ENCODE measurements around the gene NLGN1. TPM values are rescaled to one million over a fixed set of nuclear protein-coding genes. Genes with fewer than 3 reads are reported as not detected.
A peak's percentile ranks its signal among the peaks of the same experiment; 100 is the strongest.

NLGN1 gene
- total and polyA plus RNA-seq, 2 of the 13 experiments (the other 11 are each of a cell fraction or from before 2014, with no cell fraction given): not detected

GRCh38 chr3:174153871-174154270 is 756.3 kb downstream of the NLGN1 start (continued):
- TF ChIP-seq BATF2 (CRISPR knock-in tag; IDR thresholded peaks at IDR 0.05) (no peak), ZNF124 (CRISPR knock-in tag; IDR thresholded peaks at IDR 0.05) (no peak), ELK4 (CRISPR knock-in tag; IDR thresholded peaks at IDR 0.05; ENCODE audit: borderline replicate concordance) (no peak), ZNF614 (CRISPR knock-in tag; IDR thresholded peaks at IDR 0.05; ENCODE audit: borderline replicate concordance) (no peak), ARID5B (CRISPR knock-in tag; IDR thresholded peaks at IDR 0.05) (no peak)

GRCh38 chr3:174156200-174156599 is 758.7 kb downstream of the NLGN1 start:
- intact Hi-C loops (cut with micrococcal nuclease; ENCODE audit: unreplicated experiment): no loop called here
- Histone ChIP-seq H3K27me3 (ENCODE audit: control insufficient read depth in 1 of 2, insufficient read depth in 2 of 2, low read length in 2 of 2) (no peaks in the 10 kb centered on the region), H3K9me3 (ENCODE audit: low read length) (no peaks in the 10 kb centered on the region), H3K4me3 (replicated peaks in 1 of 3; ENCODE audit: insufficient read depth in 1 of 3, low read depth in 2 of 3, low read length in 3 of 3) (no peak overlapping the region), H3K4me1 (ENCODE audit: insufficient read depth, low read length) (no peaks in the 10 kb centered on the region), H3K27ac (ENCODE audit: extremely low read length, insufficient read depth, low read length) (no peak overlapping the region), H3K4me2 (ENCODE audit: low read depth, low read length) (0 out of 2 replicates have a peak overlapping the region, but pooled peaks have one; percentile 12), H4K20me1 (ENCODE audit: insufficient read depth, low read length) (no peaks in the 10 kb centered on the region), H3K9ac (ENCODE audit: insufficient read depth, low read depth, low read length) (no peak overlapping the region), H3K36me3 (replicated peaks in 1 of 2; ENCODE audit: control insufficient read depth in 1 of 2, insufficient read depth in 2 of 2, low read length in 2 of 2) (no peaks in the 10 kb centered on the region), H3K79me2 (ENCODE audit: insufficient read depth, low read length) (no peaks in the 10 kb centered on the region), H2AFZ (ENCODE audit: low read length) (no peak overlapping the region)
- BruUV-seq (replicated peaks): no TSS peak
- ATAC-seq (no peak), DNase-seq (ENCODE audit: low spot score) (no peak), FAIRE-seq (no peak)
- in situ Hi-C loops (cut with HindIII; ENCODE audit: extremely low pct_ligation_motif_present, low pct_unique_long_range_greater_than_20kb): no loop called here
- 24% methylated on average over 7 of the region's 7 CpGs for WGBS (ENCODE audit: low lambda C conversion rate)
- ChIA-PET POLR2A (no interaction called here), CTCF (ENCODE audit: low intra/inter-chr PET ratio, low total read pairs) (no interaction called here)
- TF ChIP-seq EED (CRISPR knock-in tag; IDR thresholded peaks at IDR 0.05) (no peak), SMAD1 (CRISPR knock-in tag; IDR thresholded peaks at IDR 0.05; ENCODE audit: borderline replicate concordance, low read depth) (no peak), ZNF639 (CRISPR knock-in tag; conservative IDR thresholded peaks at IDR 0.05) (no peak), MIER2 (CRISPR knock-in tag; IDR thresholded peaks at IDR 0.05) (no peak), IKZF4 (CRISPR knock-in tag; IDR thresholded peaks at IDR 0.05; ENCODE audit: borderline replicate concordance, low read depth, not compliant biosample characterization) (no peak), SKI (IDR thresholded peaks at IDR 0.05; ENCODE audit: partially characterized antibody) (no peak), SNAI1 (CRISPR knock-in tag; IDR thresholded peaks at IDR 0.05; ENCODE audit: borderline replicate concordance) (no peak), ZBTB8A (CRISPR knock-in tag; IDR thresholded peaks at IDR 0.05; ENCODE audit: borderline replicate concordance, low read depth) (no peak), KLF15 (CRISPR knock-in tag; IDR thresholded peaks at IDR 0.05; ENCODE audit: borderline replicate concordance) (no peak), HNRNPH1 (optimal IDR thresholded peaks at IDR 0.05; ENCODE audit: low read depth, low read length) (no peak), ZNF44 (CRISPR knock-in tag; IDR thresholded peaks at IDR 0.05) (no peak), YEATS4 (CRISPR knock-in tag; IDR thresholded peaks at IDR 0.05; ENCODE audit: borderline replicate concordance) (no peak)
